HUES6 (cell line): ENCODE data around the gene FAM240B.

Source experiments
- H3K27ac ChIP-seq: 2 replicates; pipeline ENCODE4 v1.7.0; 2013; ENCODE audit warnings: low read depth, mild to moderate bottlenecking, low read length, inconsistent platforms
- H3K27me3 ChIP-seq: 2 replicates; pipeline ENCODE4 v1.6.1; 2013; ENCODE audit warnings: low read length; ENCODE audit not compliant: control insufficient read depth, insufficient read depth
- H3K36me3 ChIP-seq: 2 replicates; pipeline ENCODE4 v1.6.1; 2013; ENCODE audit warnings: low read length; ENCODE audit not compliant: control insufficient read depth, insufficient read depth
- H3K4me1 ChIP-seq: 2 replicates; pipeline ENCODE4 v1.6.1; 2013; ENCODE audit warnings: low read length; ENCODE audit not compliant: control insufficient read depth, insufficient read depth
- H3K4me3 ChIP-seq: 2 replicates; pipeline ENCODE4 v1.5.1; 2013; ENCODE audit warnings: low read depth, low read length
- H3K9ac ChIP-seq: one replicate; pipeline ENCODE4 v1.6.1; 2013; ENCODE audit warnings: mild to moderate bottlenecking, low read length
- H3K9me3 ChIP-seq: 2 replicates; pipeline ENCODE4 v1.6.1; 2013; ENCODE audit warnings: low read depth, low read length; ENCODE audit not compliant: control insufficient read depth, insufficient read depth

FAM240B gene

DNA sequence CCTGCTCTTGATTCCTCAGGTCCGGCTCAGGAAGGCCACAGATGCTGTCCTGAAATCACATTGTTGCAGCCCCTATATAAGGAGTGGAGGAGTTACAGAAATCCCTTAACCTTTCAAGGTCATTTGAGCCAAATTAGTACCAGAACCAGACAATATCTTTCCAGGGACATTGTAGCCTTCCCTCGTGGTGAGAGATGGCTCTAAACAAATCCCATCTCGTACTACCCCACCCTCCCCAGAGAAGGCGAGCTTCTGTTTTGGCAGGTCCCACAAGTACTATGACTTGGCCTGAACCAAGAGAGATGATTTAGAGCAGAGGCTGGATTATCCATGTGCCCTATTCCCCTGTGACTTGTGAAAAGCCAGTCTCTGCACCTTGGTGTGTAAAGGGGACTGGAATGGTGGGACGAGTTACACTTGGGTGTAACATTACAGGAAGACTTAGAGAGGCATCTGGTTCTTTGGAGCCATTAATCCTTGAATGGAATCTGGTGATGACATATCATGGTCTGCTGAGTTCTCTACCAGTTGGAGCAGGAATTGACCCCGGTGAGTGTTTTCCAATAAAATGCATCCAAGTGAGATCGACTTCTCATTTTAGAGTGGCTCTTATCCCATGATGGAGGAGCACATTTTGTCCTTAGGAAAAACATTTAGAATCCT lies at the start of gene FAM240B:
Gene FAM240B (minus strand): TSS at position 51 of the 663 bp plus-strand sequence. CDS start 16,134 bp downstream, outside the sequence.
- Histone ChIP-seq H3K4me1 (no peaks in the 10 kb centered on the region), H3K36me3 (no peaks in the 10 kb centered on the region), H3K27me3 (no peaks in the 10 kb centered on the region), H3K4me3 (no peak within 1 kb of the TSS), H3K27ac (no peak within 1 kb of the TSS), H3K9me3 (no peaks in the 10 kb centered on the region), H3K9ac (no peak within 1 kb of the TSS)

DNA sequence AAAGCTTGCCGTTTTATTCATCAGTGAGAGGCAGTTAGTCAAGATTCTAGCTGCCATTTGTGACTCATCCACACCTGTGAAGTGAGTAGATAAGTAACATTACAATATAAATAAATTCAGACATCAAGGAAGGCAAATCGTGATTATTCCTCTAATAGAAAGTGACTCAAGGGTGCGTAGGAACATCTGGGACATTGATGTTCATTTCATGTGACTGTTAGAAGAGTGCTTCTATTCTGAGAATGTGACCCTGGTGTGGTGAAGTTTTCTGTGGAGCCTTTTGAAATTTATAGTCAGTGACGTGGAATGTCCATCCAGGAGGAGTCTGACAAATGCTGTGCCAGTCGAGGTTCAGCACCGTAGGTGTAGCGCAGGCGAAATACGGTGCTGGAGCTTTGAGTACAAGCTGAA lies 48.4 kb upstream of the FAM240B start:
- H3K9me3 ChIP-seq, result peaks cover 5% of the 10 kb centered on the region; the same call in 1 of the 2 replicates
- no peak overlapping the region for H3K9ac ChIP-seq
- H3K4me1 ChIP-seq, result no peaks in the 10 kb centered on the region
- no peaks in the 10 kb centered on the region for H3K27me3 ChIP-seq
- H3K27ac ChIP-seq, result no peak overlapping the region
- no peaks in the 10 kb centered on the region for H3K36me3 ChIP-seq
- no peak overlapping the region for H3K4me3 ChIP-seq

DNA sequence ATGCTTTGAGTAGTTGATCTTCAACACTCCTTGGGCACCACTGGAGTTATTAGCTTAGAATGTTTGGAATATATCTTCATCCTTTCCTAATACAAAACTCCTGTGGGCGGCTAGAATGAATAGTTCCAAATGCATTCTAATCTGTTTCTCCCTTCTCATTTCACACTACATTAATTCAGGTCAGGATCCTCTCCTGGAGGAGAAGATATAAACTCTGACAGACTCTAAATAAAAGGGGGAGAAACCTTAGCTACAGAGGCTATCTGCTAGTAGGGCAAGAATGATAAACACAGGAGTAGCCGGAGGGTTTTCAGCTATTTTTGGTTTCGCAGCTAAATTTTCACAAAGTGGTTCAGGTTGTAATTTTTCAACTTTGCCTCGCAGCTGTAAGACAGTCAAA lies 45.2 kb upstream of the FAM240B start:
- H3K9me3 ChIP-seq, result peaks cover 5% of the 10 kb centered on the region; the same call in 1 of the 2 replicates
- H3K36me3 ChIP-seq, result no peaks in the 10 kb centered on the region
- peaks cover 23% of the 10 kb centered on the region for H3K4me1 ChIP-seq
- H3K27ac ChIP-seq, result no peak overlapping the region
- no peak overlapping the region for H3K9ac ChIP-seq
- no peaks in the 10 kb centered on the region for H3K27me3 ChIP-seq
- no peak overlapping the region for H3K4me3 ChIP-seq

DNA sequence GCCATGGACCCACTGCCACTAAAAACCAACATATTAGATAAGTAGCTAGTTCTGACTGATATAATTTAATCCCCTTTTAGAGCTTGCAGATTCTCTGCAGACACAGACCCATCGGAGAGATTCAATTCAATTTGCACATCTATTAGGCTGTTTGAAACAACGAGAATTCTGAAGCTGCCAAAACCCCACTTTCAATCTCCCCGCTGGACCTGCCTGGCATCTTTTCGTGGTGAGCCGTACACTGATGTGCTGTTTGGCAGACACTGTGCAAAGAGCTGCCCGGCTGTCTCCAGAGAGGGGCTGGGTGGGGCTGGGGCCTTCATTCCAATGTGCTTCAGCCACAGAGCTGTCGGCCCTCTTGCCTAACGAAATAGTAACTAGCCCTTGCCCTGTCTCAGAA lies 42.1 kb upstream of the FAM240B start:
- H3K4me1 ChIP-seq, result peaks cover 23% of the 10 kb centered on the region
- peak overlapping the region; percentile 81; the same call in 1 of the 2 replicates for H3K27ac ChIP-seq
- H3K36me3 ChIP-seq, result no peaks in the 10 kb centered on the region

DNA sequence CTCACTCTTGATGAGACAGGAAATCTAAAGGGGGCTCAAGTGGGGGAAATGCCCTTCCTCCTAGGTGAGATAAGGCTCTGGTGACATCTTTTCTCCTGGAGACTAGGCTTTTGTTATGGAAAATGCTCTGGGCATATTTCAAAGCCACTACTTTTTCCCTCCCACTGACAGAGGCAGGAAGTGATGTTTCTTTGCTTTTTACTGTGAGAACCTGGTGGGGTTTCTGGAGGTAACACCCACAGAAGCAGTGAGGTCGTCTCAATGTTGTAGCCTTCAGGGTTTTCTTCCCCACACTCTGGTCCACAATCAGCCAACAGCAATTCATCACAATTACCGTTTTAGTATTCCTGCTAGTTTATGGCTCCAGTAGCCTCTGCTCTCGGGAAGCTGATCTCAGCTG lies 41.4 kb upstream of the FAM240B start:
- H3K4me3 ChIP-seq, result no peak overlapping the region; the same call in 1 of the 2 replicates
- H3K27me3 ChIP-seq, result no peaks in the 10 kb centered on the region
- no peaks in the 10 kb centered on the region for H3K9me3 ChIP-seq
- peaks cover 23% of the 10 kb centered on the region for H3K4me1 ChIP-seq
- peak overlapping the region; percentile 81; the same call in 1 of the 2 replicates for H3K27ac ChIP-seq
- no peaks in the 10 kb centered on the region for H3K36me3 ChIP-seq
- H3K9ac ChIP-seq, result peak overlapping the region; percentile 21

More for the DNA sequence above, 42.1 kb upstream of the FAM240B start:
- Histone ChIP-seq H3K9me3 (peaks cover under 1% of the 10 kb centered on the region; the same call in 1 of the 2 replicates), H3K4me3 (no peak overlapping the region), H3K27me3 (no peaks in the 10 kb centered on the region), H3K9ac (no peak overlapping the region)

DNA sequence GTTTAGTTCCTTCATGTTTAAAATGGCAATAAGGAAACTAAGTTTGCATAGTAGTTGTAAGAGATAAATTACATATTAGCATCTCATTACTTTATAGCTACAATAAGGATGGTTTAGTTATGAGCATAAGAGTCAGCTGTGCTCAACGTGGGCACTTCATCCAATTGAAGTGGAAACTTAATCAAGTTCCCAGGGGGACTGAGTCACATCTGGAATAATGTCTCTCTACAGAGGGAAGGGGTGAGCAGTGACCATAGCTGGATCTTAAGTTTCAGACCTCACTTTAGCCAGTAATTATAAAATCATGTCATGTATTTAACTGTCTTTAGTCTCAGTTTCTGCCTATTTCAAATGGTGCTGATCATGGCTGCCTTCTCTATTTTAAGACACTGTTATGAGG lies 36.8 kb upstream of the FAM240B start:
- H3K9me3 ChIP-seq, result no peaks in the 10 kb centered on the region
- peaks cover 13% of the 10 kb centered on the region for H3K4me1 ChIP-seq
- H3K36me3 ChIP-seq, result no peaks in the 10 kb centered on the region
- H3K9ac ChIP-seq, result no peak overlapping the region
- no peak overlapping the region for H3K4me3 ChIP-seq
- no peak overlapping the region for H3K27ac ChIP-seq
- H3K27me3 ChIP-seq, result no peaks in the 10 kb centered on the region

DNA sequence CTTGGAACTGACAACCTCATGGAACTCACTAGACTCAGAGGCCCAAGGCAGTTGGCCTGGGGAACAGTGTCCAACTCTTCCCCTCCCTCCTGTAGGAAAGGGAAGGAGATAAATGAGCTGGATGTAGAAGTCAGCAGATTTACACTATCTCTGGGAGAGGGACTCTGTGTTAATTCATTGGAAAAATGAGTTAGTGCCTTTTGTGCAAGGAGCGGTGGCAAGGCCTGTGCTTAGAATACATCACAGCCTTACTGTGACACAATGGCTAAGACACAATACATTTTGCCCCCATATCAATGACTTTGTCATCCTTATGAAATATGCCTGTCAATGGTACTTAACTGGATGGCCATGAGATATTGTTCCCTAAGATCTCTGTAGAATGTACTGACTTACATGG lies 28.0 kb upstream of the FAM240B start:
- no peaks in the 10 kb centered on the region for H3K9me3 ChIP-seq
- H3K4me1 ChIP-seq, result no peaks in the 10 kb centered on the region
- no peak overlapping the region for H3K9ac ChIP-seq
- no peak overlapping the region for H3K4me3 ChIP-seq
- H3K27me3 ChIP-seq, result no peaks in the 10 kb centered on the region
- H3K36me3 ChIP-seq, result no peaks in the 10 kb centered on the region
- no peak overlapping the region for H3K27ac ChIP-seq

DNA sequence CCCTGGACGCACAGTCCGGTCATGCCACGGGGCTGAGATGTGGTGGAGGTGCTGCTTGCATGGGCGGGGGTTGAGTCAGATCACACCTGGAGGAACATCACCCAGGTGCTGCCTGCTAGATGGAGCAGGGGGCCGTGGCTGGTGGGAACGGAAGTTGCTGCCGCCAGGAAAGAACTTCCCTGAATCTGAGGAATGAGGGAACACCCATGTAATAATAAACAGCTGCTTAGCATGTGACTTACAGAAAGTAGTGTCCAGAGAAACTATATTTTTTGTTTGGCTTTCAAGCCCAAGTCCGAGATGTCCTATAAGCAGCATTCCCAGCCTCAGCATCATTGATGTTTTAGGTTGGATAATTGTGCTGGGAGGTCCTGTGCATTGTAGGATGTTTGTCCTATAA lies 27.1 kb upstream of the FAM240B start:
- Histone ChIP-seq H3K9ac (no peak overlapping the region), H3K27ac (no peak overlapping the region)

DNA sequence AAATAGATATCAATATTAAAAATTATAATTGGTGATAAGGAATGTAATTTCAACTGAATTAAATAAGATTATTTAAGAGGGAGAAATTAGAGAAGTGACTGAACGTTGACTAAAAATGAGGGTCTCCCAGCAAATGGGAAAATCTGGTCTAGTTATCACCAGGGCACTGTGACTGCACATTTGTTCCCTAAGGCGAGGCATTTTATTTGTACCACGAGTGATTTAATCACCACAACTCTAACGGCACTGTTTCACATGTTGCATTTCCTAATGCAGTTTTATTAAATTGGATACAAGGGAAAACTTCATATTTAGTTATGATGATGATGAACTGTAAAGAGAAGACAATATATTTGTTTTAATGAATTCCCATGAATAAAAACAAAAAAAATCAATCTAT lies 26.4 kb upstream of the FAM240B start:
- no peak overlapping the region for H3K27ac ChIP-seq
- H3K36me3 ChIP-seq, result no peaks in the 10 kb centered on the region
- no peak overlapping the region for H3K9ac ChIP-seq
- H3K27me3 ChIP-seq, result no peaks in the 10 kb centered on the region
- no peaks in the 10 kb centered on the region for H3K4me1 ChIP-seq
- no peaks in the 10 kb centered on the region for H3K9me3 ChIP-seq
- no peak overlapping the region for H3K4me3 ChIP-seq

More for the DNA sequence above, 27.1 kb upstream of the FAM240B start:
- H3K9me3 ChIP-seq, result no peaks in the 10 kb centered on the region
- no peak overlapping the region for H3K4me3 ChIP-seq
- H3K36me3 ChIP-seq, result no peaks in the 10 kb centered on the region
- H3K27me3 ChIP-seq, result no peaks in the 10 kb centered on the region
- H3K4me1 ChIP-seq, result no peaks in the 10 kb centered on the region

DNA sequence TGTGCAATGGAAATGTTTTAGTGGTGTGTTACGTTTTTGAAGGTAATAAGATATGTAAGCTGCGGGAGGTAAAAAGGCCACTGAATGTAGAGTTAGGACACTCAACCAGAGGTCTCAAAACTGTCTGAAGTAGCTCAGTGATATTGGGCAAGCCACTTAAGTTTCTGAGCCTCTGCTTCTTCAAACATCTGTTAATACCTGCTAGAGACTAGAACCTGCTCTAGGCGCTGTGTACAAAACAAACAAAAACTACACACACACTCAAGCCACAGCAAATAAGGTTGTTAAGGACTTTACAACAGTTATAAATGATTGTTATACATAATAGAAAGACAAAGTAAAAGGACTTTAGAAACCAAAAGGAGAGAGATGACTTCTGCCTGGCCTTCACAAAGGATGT lies 24.6 kb upstream of the FAM240B start:
- Histone ChIP-seq H3K4me1 (no peaks in the 10 kb centered on the region), H3K36me3 (no peaks in the 10 kb centered on the region), H3K9me3 (no peaks in the 10 kb centered on the region), H3K27ac (no peak overlapping the region), H3K4me3 (no peak overlapping the region), H3K27me3 (no peaks in the 10 kb centered on the region), H3K9ac (no peak overlapping the region)

DNA sequence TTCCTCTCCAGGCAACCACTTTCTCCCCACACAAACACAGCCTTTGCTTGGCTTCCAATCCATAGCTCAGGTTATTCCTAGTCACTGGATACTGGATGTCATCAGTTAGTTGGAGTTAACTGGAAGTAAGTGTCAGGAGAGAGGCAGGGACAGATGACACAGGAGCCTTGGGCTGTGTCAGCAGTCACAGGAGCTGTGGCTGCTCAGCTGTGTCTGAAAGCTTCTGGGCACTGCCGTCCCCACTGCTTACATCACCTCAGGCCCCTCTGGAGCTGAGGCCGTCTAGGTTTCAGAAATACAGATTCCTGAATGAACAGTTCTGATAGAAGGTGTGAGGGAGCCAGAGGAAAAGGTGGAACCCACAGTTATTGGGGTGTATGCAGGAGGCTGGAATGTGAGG lies 17.3 kb upstream of the FAM240B start:
- Histone ChIP-seq H3K27ac (no peak overlapping the region), H3K4me3 (no peak overlapping the region), H3K9me3 (no peaks in the 10 kb centered on the region), H3K27me3 (no peaks in the 10 kb centered on the region), H3K9ac (no peak overlapping the region), H3K36me3 (no peaks in the 10 kb centered on the region), H3K4me1 (no peaks in the 10 kb centered on the region)
